BLaER1 (cell line): ENCODE results near the gene PARP12.

Source experiments
- H3K27ac ChIP-seq: shearing (Covaris generic); formaldehyde crosslinking; 2 replicates; pipeline ENCODE4 v1.8.1; 2022
- H3K27me3 ChIP-seq: shearing (Covaris generic); formaldehyde crosslinking; 2 replicates; pipeline ENCODE4 v1.8.1; 2022
- H3K36me3 ChIP-seq: shearing (Covaris generic); formaldehyde crosslinking; 2 replicates; pipeline ENCODE4 v1.8.1; 2022
- H3K4me1 ChIP-seq: shearing (Covaris generic); formaldehyde crosslinking; 2 replicates; pipeline ENCODE4 v1.8.1; 2022
- H3K4me2 ChIP-seq: shearing (Covaris generic); formaldehyde crosslinking; 2 replicates; pipeline ENCODE4 v1.8.1; 2022
- H3K4me3 ChIP-seq: shearing (Covaris generic); formaldehyde crosslinking; 2 replicates; pipeline ENCODE4 v1.8.1; 2022
- H3K9ac ChIP-seq: shearing (Covaris generic); formaldehyde crosslinking; 2 replicates; pipeline ENCODE4 v1.8.1; 2022
- H3K9me3 ChIP-seq: shearing (Covaris generic); formaldehyde crosslinking; 2 replicates; pipeline ENCODE4 v1.8.1; 2022
- H4K20me1 ChIP-seq: shearing (Covaris generic); formaldehyde crosslinking; 2 replicates; pipeline ENCODE4 v1.8.1; 2022
- Cebpa-rat ChIP-seq: shearing (Covaris generic); IDR thresholded peaks from 2 replicates; pipeline ENCODE4 v1.8.1; 2022

PARP12 gene

DNA sequence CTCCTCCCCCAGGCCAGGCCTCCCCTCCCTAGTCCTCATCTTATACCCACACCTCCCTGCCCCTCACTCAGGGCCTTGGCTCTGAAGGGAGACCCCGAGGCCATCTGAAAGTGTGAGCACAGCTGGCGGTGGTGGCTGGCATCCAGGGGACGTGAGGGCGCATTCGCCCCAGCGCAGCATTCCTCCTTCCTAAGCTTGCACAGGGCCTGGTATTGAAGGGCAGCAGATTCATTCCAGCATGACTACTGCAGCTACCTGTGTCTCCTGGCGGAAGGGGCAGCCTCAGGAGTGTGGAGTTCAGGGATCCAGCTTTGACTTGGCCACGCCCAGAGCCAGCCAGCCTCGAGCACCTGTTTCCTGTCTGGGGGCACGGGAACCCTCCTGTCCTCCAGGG is 72.6 kb downstream of the PARP12 start:
- Histone ChIP-seq H3K4me3 (no peak overlapping the region), H3K27ac (peak overlapping the region; percentile 66; the same call in 1 of the 2 replicates), H3K4me1 (peaks cover 58% of the 10 kb centered on the region), H3K4me2 (peak overlapping the region; percentile 70), H3K27me3 (no peaks in the 10 kb centered on the region), H3K9ac (no peak overlapping the region), H4K20me1 (no peaks in the 10 kb centered on the region), H3K36me3 (no peaks in the 10 kb centered on the region), H3K9me3 (no peaks in the 10 kb centered on the region)
- TF ChIP-seq Cebpa-rat = no peak

DNA sequence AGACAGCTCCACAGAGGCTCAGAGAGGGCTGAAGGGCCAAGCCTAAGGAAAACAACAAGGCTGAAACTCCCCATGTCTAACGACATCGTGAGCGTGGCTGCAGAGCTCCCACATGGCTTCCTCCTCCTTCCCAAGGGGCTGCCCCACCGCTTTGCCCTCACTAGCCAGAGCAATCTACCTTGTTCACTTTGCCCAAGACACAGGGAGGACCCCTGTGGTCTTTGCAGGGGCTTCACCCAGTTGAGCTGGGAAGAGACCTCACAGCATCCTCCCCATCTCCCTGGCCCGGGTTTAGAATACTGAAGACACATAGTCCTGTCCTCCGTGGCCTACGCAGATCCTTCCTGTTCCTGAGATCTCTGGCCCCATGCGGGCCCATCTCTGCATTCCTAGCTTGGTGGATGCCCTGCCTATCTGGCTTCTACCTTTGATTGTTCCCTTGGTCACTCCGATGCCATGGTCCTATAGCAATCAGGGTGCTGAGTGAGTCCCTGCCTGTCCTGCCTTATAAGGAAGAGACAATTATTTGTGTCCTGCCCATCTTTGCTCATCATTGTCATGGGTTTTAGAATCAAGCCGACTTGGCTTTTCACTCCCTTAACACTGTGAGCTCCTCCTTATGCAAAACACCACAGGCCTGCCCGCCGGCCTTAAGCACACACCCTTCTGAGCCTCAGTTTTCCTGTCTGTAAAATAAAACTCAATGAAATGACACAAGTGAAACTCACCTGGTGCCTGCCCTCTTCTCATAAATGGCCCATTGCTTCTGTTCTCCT is 73.2 kb downstream of the PARP12 start:
- H3K36me3 ChIP-seq = no peaks in the 10 kb centered on the region
- peak overlapping the region; percentile 70 for H3K4me2 ChIP-seq
- H3K9ac ChIP-seq = no peak overlapping the region
- H3K27ac ChIP-seq = peak overlapping the region; percentile 66
- peaks cover 52% of the 10 kb centered on the region for H3K4me1 ChIP-seq
- no peaks in the 10 kb centered on the region for H4K20me1 ChIP-seq
- no peak for TF ChIP-seq Cebpa-rat
- no peaks in the 10 kb centered on the region for H3K9me3 ChIP-seq
- H3K4me3 ChIP-seq = no peak overlapping the region
- H3K27me3 ChIP-seq = no peaks in the 10 kb centered on the region

DNA sequence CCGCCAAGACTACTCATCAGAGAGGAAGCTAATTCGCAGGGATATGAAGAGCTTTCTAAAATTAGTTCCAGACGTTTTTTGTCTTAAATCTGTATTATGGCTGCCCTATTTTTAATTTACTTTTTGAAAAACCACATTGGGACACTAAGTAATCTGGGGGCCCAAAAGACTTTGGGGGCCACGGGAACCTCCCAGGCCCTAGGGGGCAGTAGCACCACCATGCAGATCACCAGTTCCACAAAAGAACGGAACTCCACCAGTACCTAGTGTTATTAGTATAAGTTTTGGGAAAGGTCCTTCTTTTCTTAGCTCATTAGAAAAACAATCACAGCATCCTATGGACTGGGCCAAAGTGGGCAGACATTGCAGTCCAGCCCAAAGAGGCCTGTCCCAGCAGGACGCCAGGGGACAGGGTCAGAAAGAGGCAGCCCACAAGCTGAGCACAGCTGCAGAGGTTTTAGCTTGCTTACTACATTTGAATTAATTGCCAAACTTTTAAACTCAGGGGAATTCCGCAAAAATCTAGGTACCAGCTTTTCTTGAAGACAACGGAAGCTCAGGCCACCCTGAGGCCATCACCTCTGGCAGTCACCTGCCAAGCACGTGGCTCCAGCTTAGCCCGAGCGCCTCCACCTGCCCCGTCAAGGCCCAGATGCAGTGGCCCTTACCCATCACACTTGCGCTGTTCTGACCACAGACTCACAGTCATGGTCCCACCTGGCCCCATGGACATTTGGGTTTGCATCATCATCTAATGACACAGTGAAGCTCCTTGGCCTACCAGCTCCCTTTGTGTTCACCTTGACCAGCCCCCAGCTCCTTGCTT is 74.8 kb downstream of the PARP12 start:
- Histone ChIP-seq H3K36me3 (no peaks in the 10 kb centered on the region), H3K4me2 (peak overlapping the region; percentile 70; the same call in 1 of the 2 replicates), H3K27ac (no peak overlapping the region), H3K4me3 (no peak overlapping the region), H3K4me1 (peaks cover 46% of the 10 kb centered on the region), H3K27me3 (no peaks in the 10 kb centered on the region), H4K20me1 (no peaks in the 10 kb centered on the region), H3K9me3 (no peaks in the 10 kb centered on the region), H3K9ac (no peak overlapping the region)
- TF ChIP-seq Cebpa-rat = no peak

DNA sequence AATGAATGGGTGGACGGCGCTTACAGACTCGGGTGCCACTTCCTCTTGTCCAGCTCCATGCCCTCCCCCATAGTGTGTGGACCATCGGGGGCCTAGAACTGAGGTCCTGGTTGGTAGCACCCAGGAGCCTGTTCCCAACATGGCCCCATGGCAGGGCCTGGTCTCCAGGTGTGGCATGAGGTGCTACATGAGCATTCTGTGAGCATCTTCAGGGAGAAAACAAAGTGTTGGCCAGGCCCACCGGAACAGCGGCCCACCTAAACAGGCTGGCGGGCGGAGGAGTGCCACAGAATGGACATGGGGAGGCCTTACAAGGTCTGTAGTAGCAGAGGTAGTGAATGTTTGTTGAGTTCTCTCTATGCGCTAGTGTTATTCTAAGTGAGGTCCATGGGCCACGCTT is 76.9 kb downstream of the PARP12 start:
- H3K9me3 ChIP-seq = no peaks in the 10 kb centered on the region
- no peak overlapping the region for H3K27ac ChIP-seq
- H4K20me1 ChIP-seq = no peaks in the 10 kb centered on the region
- no peak overlapping the region for H3K4me3 ChIP-seq
- no peak overlapping the region for H3K4me2 ChIP-seq
- H3K27me3 ChIP-seq = no peaks in the 10 kb centered on the region
- H3K4me1 ChIP-seq = peaks cover 28% of the 10 kb centered on the region
- H3K36me3 ChIP-seq = no peaks in the 10 kb centered on the region
- no peak overlapping the region for H3K9ac ChIP-seq
- TF ChIP-seq Cebpa-rat = no peak

DNA sequence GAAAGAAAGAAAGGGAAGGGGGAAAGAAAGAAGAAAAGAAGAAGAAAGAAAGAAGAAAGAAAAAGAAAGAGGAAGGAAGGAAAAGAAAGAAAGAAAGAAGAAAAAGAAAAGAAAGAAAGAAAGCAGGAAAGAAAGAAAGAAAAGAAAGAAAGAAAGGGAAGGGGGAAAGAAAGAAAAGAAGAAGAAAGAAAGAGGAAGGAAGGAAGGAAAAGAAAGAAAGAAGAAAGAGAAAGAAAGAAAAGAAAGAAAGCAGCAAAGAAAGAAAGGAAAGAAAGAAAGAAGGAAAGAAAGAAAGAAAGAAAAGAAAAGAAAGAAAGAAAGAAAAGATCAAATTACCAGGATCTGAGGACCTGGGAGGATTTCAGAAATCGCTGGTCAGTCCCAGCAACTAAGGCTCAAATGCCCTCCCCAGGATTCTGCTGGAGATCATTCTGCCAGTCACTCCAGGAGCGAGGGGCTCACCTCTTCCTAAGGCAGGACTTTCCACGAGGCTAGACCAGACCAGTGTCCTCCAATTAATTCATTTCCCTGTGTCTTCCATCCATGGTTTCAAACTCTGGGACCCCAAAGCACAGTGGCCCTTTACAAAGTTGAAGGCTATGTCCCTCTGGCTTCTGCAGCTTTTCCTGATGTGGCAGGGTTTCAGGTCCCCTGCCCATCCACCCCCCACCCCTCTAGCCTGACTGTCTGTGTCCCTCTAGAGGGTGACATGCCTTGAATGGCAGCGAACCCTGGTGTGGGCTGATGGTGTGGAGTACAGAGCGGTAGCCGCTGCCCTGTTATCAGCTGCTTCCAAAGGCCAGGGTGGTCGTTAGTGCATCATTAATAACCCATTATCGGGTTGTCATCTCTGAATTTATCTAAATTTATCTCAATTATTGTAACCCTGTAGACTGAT is 77.9 kb downstream of the PARP12 start:
- Histone ChIP-seq H3K4me1 (peaks cover 28% of the 10 kb centered on the region), H3K36me3 (no peaks in the 10 kb centered on the region), H3K9ac (no peak overlapping the region), H3K27ac (no peak overlapping the region), H3K4me2 (no peak overlapping the region), H3K27me3 (no peaks in the 10 kb centered on the region), H4K20me1 (no peaks in the 10 kb centered on the region), H3K4me3 (no peak overlapping the region), H3K9me3 (no peaks in the 10 kb centered on the region)
- TF ChIP-seq Cebpa-rat = no peak

DNA sequence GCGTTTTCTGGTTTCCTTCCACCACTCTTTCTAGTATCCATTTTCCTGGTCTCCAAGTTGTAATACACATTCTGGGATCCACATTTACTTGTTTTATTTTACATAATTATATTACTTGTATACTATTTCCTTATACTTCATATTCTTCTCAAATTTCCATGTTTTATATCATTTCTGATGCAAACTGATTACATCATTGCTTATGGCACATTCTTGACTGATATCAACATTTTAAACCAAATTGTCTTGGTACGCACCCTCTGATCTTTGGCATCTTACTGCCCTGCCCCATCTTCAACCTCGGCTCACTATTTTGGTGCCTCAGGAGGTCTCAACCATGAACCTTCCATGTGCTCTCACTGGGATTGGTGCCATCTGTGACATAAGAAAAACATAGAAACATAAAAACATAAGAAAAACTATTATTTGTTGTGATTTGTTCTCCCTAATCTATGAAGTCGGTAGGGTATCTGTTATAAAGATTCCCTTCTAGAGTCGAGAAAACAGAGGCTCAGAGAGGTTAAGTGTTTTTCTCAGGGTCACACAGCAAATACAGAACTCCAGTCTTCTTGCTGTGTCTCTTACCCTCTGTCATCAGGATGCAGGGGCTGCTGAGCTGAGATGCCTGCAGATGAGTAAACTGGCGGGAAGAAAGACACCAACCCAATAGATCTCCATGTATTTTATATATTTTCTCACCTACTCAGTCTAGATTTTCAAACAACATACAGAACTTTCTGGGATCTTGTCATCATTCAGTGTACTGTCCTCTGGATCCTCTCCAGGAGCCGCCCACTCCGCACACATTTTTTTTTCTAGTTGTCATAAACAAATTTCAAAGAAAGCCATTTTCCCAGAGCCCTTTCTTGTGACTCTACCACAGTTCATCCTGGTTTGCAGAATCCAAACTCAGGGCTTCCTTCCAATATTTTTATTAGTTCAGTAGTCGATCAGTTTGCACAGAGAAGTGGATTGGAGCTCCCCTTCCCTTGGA is 79.5 kb downstream of the PARP12 start:
- H3K27me3 ChIP-seq = no peaks in the 10 kb centered on the region

DNA sequence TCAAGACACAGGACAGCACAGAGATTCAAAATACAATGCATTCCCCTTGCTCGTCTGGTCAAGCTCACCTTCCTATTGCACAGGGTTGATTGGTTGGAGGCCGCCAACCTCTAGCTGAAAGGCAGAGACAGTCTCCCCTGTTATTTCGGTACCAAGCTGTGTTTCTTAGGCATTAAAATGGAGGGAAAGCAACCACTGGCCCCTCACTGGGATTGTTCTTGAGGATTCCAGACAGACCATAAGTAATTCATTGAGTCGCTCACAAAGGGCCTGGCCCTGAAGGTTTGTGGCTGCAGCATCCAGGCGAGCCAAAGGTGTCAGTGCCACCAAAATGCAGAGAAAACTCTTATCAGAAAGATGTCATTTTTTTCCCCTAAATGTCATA is 81.2 kb downstream of the PARP12 start:
- H3K9ac ChIP-seq = no peak overlapping the region
- TF ChIP-seq Cebpa-rat = no peak
- no peak overlapping the region for H3K4me3 ChIP-seq
- no peak overlapping the region for H3K27ac ChIP-seq
- H3K4me2 ChIP-seq = no peak overlapping the region
- H3K4me1 ChIP-seq = peaks cover 24% of the 10 kb centered on the region
- H3K27me3 ChIP-seq = no peaks in the 10 kb centered on the region
- 0 out of 2 replicates have a peak, but pooled peaks cover 8% of the 10 kb centered on the region for H3K9me3 ChIP-seq
- no peaks in the 10 kb centered on the region for H4K20me1 ChIP-seq
- no peaks in the 10 kb centered on the region for H3K36me3 ChIP-seq

More for the DNA sequence above, 79.5 kb downstream of the PARP12 start:
- Histone ChIP-seq H3K36me3 (no peaks in the 10 kb centered on the region), H3K4me2 (no peak overlapping the region), H3K9ac (no peak overlapping the region), H3K4me3 (no peak overlapping the region), H3K9me3 (no peaks in the 10 kb centered on the region), H4K20me1 (no peaks in the 10 kb centered on the region), H3K4me1 (peaks cover 13% of the 10 kb centered on the region), H3K27ac (no peak overlapping the region)
- TF ChIP-seq Cebpa-rat = no peak

DNA sequence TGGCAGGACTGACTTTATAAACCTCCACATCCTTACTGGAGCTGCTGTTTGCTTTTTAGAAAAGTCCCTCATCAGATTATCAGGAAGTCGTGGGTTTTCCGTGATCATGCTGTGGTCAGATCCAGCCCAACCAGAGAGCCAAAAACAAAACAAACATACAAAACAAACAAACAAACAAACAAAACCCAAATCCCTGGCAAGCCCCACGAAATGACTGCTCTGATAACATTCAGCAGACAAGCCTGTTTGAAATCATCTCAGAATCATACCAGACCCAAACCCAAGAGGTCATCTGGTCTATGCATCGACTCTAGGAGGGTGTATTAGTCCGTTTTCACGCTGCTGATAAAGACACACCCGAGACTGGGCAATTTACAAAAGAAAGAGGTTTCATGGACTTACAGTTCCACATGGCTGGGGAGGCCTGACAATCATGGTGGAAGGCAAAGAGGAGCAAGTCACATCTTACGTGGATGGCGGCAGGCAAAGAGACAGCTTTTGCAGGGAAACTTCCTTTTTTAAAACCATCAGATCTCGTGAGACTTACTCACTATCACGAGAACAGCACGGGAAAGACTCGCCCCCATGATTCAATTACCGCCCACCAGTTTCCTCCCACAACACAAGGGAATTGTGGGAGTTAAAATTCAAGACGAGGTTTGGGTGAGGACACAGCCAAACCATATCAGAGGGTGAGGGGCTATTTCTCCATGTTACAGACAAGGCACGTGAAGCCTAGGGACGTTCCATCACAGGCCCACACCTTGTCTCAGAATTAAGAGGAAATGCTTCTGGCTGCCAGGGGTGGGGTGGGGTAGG is 85.7 kb downstream of the PARP12 start:
- Histone ChIP-seq H3K36me3 (no peaks in the 10 kb centered on the region), H3K27ac (peak overlapping the region; percentile 36), H4K20me1 (no peaks in the 10 kb centered on the region)

More for the DNA sequence above, 85.7 kb downstream of the PARP12 start:
- Histone ChIP-seq H3K27me3 (no peaks in the 10 kb centered on the region), H3K4me3 (peak overlapping the region; percentile 43), H3K4me1 (peaks cover 37% of the 10 kb centered on the region), H3K4me2 (peak overlapping the region; percentile 68), H3K9ac (no peak overlapping the region), H3K9me3 (peaks cover 11% of the 10 kb centered on the region; the same call in 1 of the 2 replicates)
- TF ChIP-seq Cebpa-rat = no peak
